Measurements from ENCODE around the gene KRTAP2-2.
A peak's percentile ranks its signal among the peaks of the same experiment; 100 is the strongest.

KRTAP2-2 gene

DNA sequence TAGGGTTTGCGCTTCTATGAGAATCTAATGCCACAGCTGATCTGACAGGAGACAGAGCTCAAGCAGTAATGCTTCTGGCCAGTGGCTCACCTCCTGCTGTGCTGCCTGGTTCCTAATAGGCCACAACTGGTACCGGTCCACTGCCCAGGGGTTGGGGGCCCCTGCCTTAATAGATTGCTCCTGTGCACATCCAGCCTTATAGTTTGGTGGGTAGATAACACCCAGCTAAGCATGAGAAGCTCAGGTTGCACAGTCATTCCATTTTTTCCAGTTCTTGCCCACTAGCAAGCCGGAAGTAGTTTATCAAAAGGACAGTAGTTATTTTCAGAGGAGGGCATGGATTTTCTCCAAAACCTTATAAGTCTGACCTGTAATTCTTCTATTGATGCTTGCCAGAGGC, 35.6 kb downstream of the KRTAP2-2 start:
- no peak for DNase-seq

DNA sequence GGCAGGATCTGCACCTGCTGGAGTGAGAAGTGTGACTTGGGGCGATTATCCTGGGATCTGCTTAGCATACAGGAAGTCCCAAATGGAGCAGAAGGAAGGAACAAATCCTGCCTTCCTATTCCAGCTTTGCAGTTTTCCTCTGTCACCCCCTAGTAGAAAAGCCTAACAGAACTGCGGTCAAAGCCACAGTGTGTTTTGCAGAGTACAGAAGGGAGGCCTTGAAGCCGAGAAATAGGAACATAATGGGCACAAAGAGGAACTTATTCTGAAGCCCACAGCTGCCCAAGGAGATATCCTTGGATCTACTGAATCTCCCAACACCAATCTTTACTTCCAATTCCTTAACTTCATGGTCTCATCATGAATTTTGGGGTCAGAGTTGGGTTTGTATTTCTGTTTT, 36.5 kb downstream of the KRTAP2-2 start:
- no peak for DNase-seq

DNA sequence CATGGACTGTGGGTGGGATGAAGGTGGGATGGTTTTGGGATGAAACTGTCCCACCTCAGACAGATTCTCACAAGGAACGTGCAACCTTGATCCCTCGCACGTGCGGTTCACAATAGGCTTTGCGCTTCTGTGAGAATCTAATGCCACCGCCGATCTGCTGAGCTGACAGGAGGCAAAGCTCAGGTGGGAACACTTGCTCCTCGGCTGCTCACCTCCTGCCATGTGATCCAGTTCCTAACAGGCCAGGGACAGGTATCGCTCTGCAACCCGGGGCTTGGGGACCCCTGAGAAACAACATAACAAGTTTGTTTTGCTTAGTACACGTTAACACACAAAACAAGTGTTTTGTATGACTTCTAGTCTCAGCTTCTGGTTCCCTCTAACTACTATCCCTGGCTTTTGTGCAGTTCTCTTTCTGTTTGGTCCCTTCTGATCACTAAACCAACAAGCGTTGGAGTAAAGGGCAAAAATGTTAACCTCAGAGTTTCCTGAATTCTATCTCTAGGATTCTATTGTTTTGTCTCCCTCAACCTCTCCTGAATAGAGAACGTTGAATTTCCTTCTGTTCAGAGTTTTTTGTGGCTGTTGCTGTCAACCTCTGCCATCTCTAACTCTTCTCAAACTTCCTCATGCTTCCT, 38.3 kb downstream of the KRTAP2-2 start:
- no peak for DNase-seq

DNA sequence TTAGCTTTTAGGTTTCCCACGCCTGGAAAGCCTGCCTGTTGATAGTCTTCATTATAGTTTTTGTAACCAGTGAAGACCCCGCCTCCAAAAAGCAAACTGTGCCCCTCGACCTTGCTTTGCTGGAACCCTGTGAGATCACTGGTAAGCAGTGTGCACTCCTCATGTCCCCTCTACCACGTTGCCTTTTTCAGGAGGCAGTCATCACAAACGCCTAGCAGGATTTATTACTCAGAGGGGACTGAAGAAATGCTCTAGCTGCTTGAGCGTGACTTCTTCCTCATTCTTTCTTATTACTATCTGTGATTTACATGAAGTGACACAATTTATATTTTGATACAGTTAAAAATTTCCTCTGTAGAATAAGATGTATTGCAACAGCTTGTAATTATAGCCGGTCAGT, 39.6 kb downstream of the KRTAP2-2 start:
- DNase-seq: no peak

DNA sequence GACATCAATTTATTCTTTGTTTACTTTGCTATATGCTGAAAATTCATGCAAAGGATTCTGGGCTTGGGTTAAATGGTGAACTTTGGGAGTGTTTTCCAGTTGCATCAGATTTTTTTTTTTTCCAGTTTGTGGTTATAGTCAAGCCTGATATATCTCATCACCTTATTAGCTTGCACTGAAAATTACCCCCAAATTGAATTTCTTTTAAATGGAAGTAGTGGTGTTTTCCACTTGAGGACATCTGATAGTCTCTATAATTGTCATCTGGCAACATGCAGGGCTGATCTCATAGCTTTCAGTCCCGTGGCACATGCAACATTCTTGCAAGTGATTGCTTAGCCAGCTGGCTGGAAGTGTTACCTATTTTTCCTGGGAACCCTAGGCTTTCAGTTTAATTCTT, 41.4 kb downstream of the KRTAP2-2 start:
- no peak for DNase-seq

DNA sequence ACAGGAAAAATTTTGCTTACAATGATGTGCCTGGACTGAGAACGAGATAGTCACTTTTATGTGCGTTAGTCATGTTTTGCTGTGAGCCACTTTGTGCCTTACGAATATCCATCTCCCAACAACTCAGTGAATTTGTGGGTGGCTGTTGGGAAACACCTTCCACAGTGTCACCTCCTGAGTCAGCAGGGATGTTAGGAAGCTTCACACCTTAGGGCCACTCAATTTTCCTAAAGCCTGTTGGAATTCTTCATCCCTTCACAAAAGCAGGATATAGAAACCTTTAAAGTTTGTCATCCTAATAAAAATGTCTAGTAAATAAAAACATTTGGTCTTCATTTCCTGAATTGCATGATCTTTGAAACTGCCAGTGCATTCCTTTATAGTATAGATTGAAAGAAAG, 41.8 kb downstream of the KRTAP2-2 start:
- DNase-seq: no peak

DNA sequence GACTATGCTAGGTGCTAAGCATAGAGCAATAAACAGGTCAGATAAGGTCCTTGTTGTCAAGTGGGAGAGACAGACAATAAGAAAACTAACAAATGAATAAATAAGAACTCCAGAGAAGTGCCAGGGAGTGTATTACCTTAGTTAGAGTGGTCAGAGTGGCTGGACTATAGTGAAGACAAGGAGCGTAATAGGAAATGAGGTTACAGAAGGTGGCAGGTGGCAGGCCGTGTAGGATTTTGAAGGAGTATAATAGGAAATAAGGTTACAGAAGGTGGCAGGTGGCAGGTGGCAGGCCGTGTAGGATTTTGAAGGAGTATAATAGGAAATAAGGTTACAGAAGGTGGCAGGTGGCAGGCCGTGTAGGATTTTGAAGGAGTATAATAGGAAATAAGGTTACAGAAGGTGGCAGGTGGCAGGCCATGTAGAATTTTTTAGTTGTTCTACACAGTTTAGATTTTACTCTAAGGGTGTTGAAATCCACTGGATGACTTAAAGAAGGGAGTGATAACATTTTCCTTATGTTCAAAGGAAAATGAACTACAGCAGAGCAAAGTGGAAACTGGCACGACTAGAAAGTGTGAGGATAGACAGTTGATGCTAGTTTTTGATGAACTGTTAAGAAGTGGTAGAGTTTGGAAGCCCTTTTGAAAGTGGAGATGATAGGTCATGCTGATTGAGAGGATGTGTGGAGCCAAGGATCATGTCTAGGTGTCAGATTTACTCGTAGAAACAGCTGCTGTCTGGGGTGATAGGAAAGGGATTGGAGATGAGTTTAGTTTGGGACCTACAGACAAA, 42.5 kb downstream of the KRTAP2-2 start:
- no peak for DNase-seq

DNA sequence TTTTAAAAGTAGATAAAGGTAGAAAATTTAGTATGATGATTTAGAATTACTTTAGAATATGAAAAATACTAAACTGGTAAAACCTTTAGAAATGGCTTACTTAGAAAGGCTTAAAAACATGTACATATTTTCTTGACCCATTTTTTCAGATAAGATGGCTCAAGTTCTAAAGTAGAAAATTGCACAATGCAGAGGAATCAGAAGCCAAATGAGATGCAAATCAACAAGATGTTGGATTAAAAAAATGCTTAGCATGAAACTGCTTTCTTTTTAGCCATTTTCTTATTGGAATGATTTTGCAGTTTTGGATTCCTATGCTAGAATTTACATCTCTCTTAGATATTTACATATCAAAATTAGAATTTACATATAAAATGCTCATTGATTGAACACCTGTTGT, 44.6 kb downstream of the KRTAP2-2 start:
- DNase-seq: no peak

DNA sequence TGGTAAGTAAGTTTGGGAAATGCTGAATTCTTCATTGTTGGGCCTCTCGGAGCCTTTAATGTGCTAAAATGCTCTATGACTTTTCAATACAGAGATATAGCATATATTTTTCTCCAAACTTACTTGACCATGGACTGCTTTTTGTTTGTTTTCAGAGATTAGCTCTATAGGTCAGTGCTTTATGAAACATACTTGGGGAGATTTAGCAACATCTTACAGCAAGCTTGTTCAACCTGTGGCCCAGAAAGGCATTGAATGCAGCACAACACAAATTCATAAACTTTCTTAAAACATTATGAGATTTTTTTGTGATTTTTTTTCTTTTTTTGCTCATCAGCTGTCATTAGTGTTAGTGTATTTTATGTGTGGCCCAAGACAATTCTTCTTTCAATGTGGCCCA, 45.1 kb downstream of the KRTAP2-2 start:
- no peak for DNase-seq

DNA sequence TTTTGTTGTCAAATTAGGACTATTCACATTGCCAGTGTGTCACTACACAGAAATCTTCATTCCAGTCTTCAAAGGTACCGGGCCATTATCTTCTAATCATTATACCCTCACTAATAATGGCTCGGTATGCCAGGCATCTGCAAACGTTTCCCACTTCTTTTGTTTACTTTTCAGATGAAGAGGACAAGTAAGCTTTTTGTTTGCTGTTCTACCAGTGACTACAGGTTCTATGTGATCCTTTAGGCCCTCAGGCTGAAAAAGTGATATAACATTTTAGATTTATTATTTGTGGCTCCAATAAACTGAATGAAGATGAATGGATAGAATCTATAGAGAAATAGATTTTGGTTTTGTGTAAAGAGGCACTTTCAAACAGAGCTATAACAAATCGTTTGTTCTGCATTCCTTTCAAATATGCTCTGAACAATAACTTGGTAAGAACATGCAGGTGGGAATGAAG, 45.7 kb downstream of the KRTAP2-2 start:
- DNase-seq: no peak

DNA sequence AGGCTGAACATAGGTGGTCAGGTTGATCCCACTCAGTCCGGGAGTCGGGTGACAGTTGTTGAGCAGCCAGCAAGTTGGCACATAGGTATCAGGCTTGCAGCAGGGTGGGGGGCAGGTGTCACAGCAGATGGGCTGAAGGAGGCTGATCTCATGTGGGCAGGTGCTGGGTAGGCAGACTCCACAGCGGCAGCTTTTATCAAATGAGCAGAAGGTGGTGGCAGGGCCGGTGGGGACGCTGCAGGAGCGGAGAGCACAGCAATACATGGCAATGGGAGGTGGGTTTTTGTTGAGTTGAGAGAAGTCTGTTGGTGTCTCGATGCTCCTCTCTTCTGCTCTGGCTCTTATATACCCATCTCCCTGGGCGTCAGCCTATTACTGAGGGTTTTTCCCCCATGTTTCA, 46.2 kb downstream of the KRTAP2-2 start, which contains the start of gene KRTAP3-1:
KRTAP3-1 (minus strand) TSS at position 318 of the 400 bp plus-strand sequence; CDS start at position 264, 54 bp downstream.
- DNase-seq: peak in 1 of 2 experiments; percentile 64

All from SHP77 (cell line).